HepG2 (cell line): Measurements from ENCODE around the gene TCERG1L. TPM values are rescaled to one million over a fixed set of nuclear protein-coding genes. Genes with fewer than 3 reads are reported as not detected.

Experiments used
- ATAC-seq: fragments of 200-7000 bp; cut with Tn5 transposase; 3 replicates; pipeline ENCODE4 v1.9.1; 2020; ENCODE audit warnings: mild to moderate bottlenecking, moderate library complexity
- BruUV-seq: library from RNA; stranded (reverse); fragments of 400-500 nt; replicated peaks from 2 replicates; lab custom pipeline; 2021; lab: Mats Ljungman, UMichigan
- CTCF ChIA-PET: fragments of 300-600 bp; formaldehyde crosslinking; extraction: SDS; loops from one replicate; lab custom pipeline; 2021; ENCODE audit warnings: low total read pairs, inconsistent platforms, low intra/inter-chr PET ratio; lab: Yijun Ruan, JAX
- POLR2A ChIA-PET: fragments of 350-600 bp; sonication (Branson Sonifier 250); formaldehyde crosslinking; loops from one replicate; lab custom pipeline; 2020; ENCODE audit warnings: antibody characterized with exemption, inconsistent platforms; lab: Yijun Ruan, JAX
- DNase-seq: peaks from one replicate; pipeline ENCODE4 v3.0.0-alpha.2; 2015; ENCODE audit warnings: low spot score
- FAIRE-seq: peaks from 3 replicates; lab custom pipeline; 2011; peaks lifted over from hg19 to GRCh38; lab: Jason Lieb, UNC
- H2AFZ ChIP-seq: one replicate; pipeline ENCODE4 v1.6.1; 2011; ENCODE audit warnings: low read length, inconsistent platforms
- H3K27ac ChIP-seq: fragments of 300-600 bp; 3 replicates; pipeline ENCODE4 v1.8.0; 2011; ENCODE audit warnings: mixed run types, mild to moderate bottlenecking, mixed read lengths, low read length, inconsistent platforms; ENCODE audit not compliant: insufficient read depth; ENCODE audit errors: extremely low read length
- H3K27me3 ChIP-seq, 2 experiments: fragments of 200-600 bp in 1 of 2; 2 replicates in 1 of 2; 3 replicates in 1 of 2; pipeline versions ENCODE4 v1.6.0 to v1.8.0; 2011; ENCODE audit warnings: low read length in 2 of 2, mild to moderate bottlenecking in 2 of 2, moderate library complexity in 2 of 2, inconsistent platforms in 1 of 2; ENCODE audit not compliant: insufficient read depth in 2 of 2, control insufficient read depth in 1 of 2
- H3K36me3 ChIP-seq, 2 experiments: fragments of 200-600 bp in 1 of 2; replicated peaks in 1 of 2; 2 replicates in 1 of 2; 3 replicates in 1 of 2; pipeline versions ENCODE4 v1.5.1 to v1.8.0; 2011; ENCODE audit warnings: low read length in 2 of 2, inconsistent platforms in 1 of 2; ENCODE audit not compliant: insufficient read depth in 2 of 2, control insufficient read depth in 1 of 2
- H3K4me1 ChIP-seq: 2 replicates; pipeline ENCODE4 v1.5.1; 2012; ENCODE audit warnings: low read length, inconsistent platforms; ENCODE audit not compliant: insufficient read depth
- H3K4me2 ChIP-seq: 2 replicates; pipeline ENCODE4 v1.6.0; 2011; ENCODE audit warnings: low read depth, low read length, inconsistent platforms
- H3K4me3 ChIP-seq, 3 experiments: fragments of 200-600 bp in 1 of 3; sonication (generic), shearing (Covaris generic) in 1 of 3; replicated peaks in 1 of 3; 2 replicates each; pipeline ENCODE4 v1.5.1; 2011 to 2016; ENCODE audit warnings: low read length in 3 of 3, inconsistent platforms in 2 of 3, low read depth in 2 of 3, mild to moderate bottlenecking in 2 of 3, control low read depth in 1 of 3, mixed read lengths in 1 of 3; ENCODE audit not compliant: insufficient read depth in 1 of 3
- H3K79me2 ChIP-seq: one replicate; pipeline ENCODE4 v1.6.1; 2011; ENCODE audit warnings: low read length, inconsistent platforms; ENCODE audit not compliant: insufficient read depth
- H3K9ac ChIP-seq: 2 replicates; pipeline ENCODE4 v1.6.0; 2011; ENCODE audit warnings: mild to moderate bottlenecking, low read depth, low read length, inconsistent platforms; ENCODE audit not compliant: insufficient read depth
- H3K9me3 ChIP-seq: 2 replicates; pipeline ENCODE4 v1.5.1; 2012; ENCODE audit warnings: mild to moderate bottlenecking, low read length
- H4K20me1 ChIP-seq: 2 replicates; pipeline ENCODE4 v1.6.0; 2011; ENCODE audit warnings: inconsistent platforms, mild to moderate bottlenecking, low read length, moderate library complexity; ENCODE audit not compliant: insufficient read depth
- ATRX ChIP-seq: sonication (generic); formaldehyde crosslinking; IDR thresholded peaks from 2 replicates; pipeline ENCODE4 v1.4.0; 2020; ENCODE audit warnings: missing genetic modification reagents, borderline replicate concordance
- BCL6 ChIP-seq: IDR thresholded peaks from 2 replicates; pipeline ENCODE4 v1.6.1; 2016; ENCODE audit warnings: missing genetic modification reagents, missing compliant biosample characterization
- ELF1 ChIP-seq: sonication (generic); formaldehyde crosslinking; IDR thresholded peaks from 2 replicates; pipeline ENCODE4 v1.4.0; 2020; ENCODE audit warnings: missing genetic modification reagents
- FOXK2 ChIP-seq: fragments of 450-650 bp; IDR thresholded peaks from 2 replicates; pipeline ENCODE4 v1.6.1; 2016
- NFE2L2 ChIP-seq: fragments of 150-350 bp; IDR thresholded peaks from 2 replicates; pipeline ENCODE4 v1.6.1; 2014; ENCODE audit warnings: low read length
- SMYD3 ChIP-seq: sonication (generic); formaldehyde crosslinking; IDR thresholded peaks from 2 replicates; pipeline ENCODE4 v1.8.1; 2023; ENCODE audit warnings: mild to moderate bottlenecking, missing genetic modification reagents
- ZNF10 ChIP-seq: sonication (generic); formaldehyde crosslinking; IDR thresholded peaks from 2 replicates; pipeline ENCODE4 v1.4.0; 2020; ENCODE audit warnings: mild to moderate bottlenecking, low read depth, missing genetic modification reagents, borderline replicate concordance
- ZNF333 ChIP-seq: sonication (generic); formaldehyde crosslinking; IDR thresholded peaks from 2 replicates; pipeline ENCODE4 v1.4.0; 2020; ENCODE audit warnings: mild to moderate bottlenecking, missing genetic modification reagents, borderline replicate concordance
- ZNF354B ChIP-seq: sonication (generic); formaldehyde crosslinking; IDR thresholded peaks from 2 replicates; pipeline ENCODE4 v1.8.0; 2022; ENCODE audit warnings: mild to moderate bottlenecking, missing genetic modification reagents
- ZNF44 ChIP-seq: sonication (generic); formaldehyde crosslinking; IDR thresholded peaks from 2 replicates; pipeline ENCODE4 v1.5.1; 2020; ENCODE audit warnings: mild to moderate bottlenecking, missing genetic modification reagents
- ZNF598 ChIP-seq: sonication (generic); formaldehyde crosslinking; IDR thresholded peaks from 2 replicates; pipeline ENCODE4 v1.5.1; 2020; ENCODE audit warnings: mild to moderate bottlenecking, missing genetic modification reagents, borderline replicate concordance
- ZNF746 ChIP-seq: sonication (generic); formaldehyde crosslinking; IDR thresholded peaks from 2 replicates; pipeline ENCODE4 v1.8.0; 2022; ENCODE audit warnings: mild to moderate bottlenecking, missing genetic modification reagents
- ZNF782 ChIP-seq: sonication (generic); formaldehyde crosslinking; IDR thresholded peaks from 2 replicates; pipeline ENCODE4 v1.4.0; 2020; ENCODE audit warnings: missing genetic modification reagents, mild to moderate bottlenecking, borderline replicate concordance
- WGBS: methylation state at CpG from one replicate; pipeline ENCODE4 v1.1.6; 2017; ENCODE audit warnings: low lambda C conversion rate; 5-methylcytosine and 5-hydroxymethylcytosine counted together
- in situ Hi-C: cut with HindIII; loops from 2 replicates; pipeline ENCODE4 v1.10.0; 2017; ENCODE audit warnings: low pct_unique_long_range_greater_than_20kb; ENCODE audit not compliant: extremely low pct_ligation_motif_present
- intact Hi-C: fragments of 100-400 bp; cut with micrococcal nuclease; formaldehyde crosslinking; loops from one replicate; pipeline ENCODE4 v1.10.0; 2022; ENCODE audit not compliant: unreplicated experiment
- polyA plus RNA-seq, 8 experiments: library from polyadenylated mRNA; depleted of rRNA in 3 of 8; stranded (reverse) in 7 of 8; unstranded in 1 of 8; fragments of >200 nt; fragmentation: Illumina TruSeq in 4 of 8; extraction: Trizol in 4 of 8; gene quantifications; 2 replicates each; pipeline versions ENCODE4 v1.2.1 to v1.2.3, GENCODE V29; 2011 to 2016; ENCODE audit warnings: low read depth in 4 of 8, missing spikeins in 1 of 8, mixed read lengths in 1 of 8; ENCODE audit not compliant: insufficient read depth in 1 of 8
- total RNA-seq, 5 experiments: library from RNA; depleted of rRNA; stranded (reverse); fragments of >200 nt; fragmentation: Illumina TruSeq; extraction: Trizol; gene quantifications; 2 replicates each; pipeline ENCODE4 v1.2.3, GENCODE V29; 2016; ENCODE audit warnings: low read depth in 1 of 5
- TF ChIP-seq, protein P1 (sequence below): sonication (generic); formaldehyde crosslinking; IDR thresholded peaks from 2 replicates; pipeline ENCODE4 v1.9.0; 2021; ENCODE audit warnings: missing genetic modification reagents, borderline replicate concordance
- TF ChIP-seq, protein P2 (sequence below): sonication (generic); formaldehyde crosslinking; IDR thresholded peaks from 2 replicates; pipeline ENCODE4 v1.5.0; 2020; ENCODE audit warnings: mild to moderate bottlenecking, missing genetic modification reagents, borderline replicate concordance
- TF ChIP-seq, protein P3 (sequence below): IDR thresholded peaks from 2 replicates; pipeline ENCODE4 v1.6.1; 2016; ENCODE audit warnings: low read depth, missing genetic modification reagents, missing compliant biosample characterization

Gene TCERG1L
- total and polyA plus RNA-seq, 2 of the 13 experiments (the other 11 are each of a cell fraction or from before 2014, with no cell fraction given) = not detected

DNA sequence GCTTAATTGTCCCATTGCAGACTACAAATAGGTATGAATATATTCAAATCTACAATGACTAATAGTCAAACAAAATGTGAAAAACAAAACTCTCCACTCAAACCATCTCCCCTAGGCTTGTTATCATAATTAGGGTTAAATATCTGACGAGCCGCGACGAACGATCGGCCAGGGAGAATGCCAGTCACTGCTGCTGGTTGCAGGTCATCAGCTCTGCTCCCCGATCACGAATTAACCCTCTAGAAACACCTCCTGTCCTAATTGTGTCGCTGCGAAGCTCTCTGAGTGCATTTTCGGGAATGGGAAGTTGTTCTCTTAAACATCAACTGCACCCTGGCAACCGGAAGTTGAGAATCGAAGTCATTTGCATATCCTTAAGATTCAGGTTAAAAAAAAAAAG lies 167.3 kb downstream of the TCERG1L start:
- no peak overlapping the region for H3K4me2 ChIP-seq
- H3K27me3 ChIP-seq = peaks cover 0 to 28% of the 10 kb centered on the region in 2 experiments; a peak in 3 of 5 replicates
- ATAC-seq = no peak
- H3K9me3 ChIP-seq = no peaks in the 10 kb centered on the region
- H3K4me1 ChIP-seq = no peaks in the 10 kb centered on the region
- POLR2A ChIA-PET = no interaction called here
- no peaks in the 10 kb centered on the region for H3K79me2 ChIP-seq
- no peak for FAIRE-seq
- no peak overlapping the region for H2AFZ ChIP-seq
- DNase-seq = no peak
- intact Hi-C loops (no loop called here), in situ Hi-C loops (no loop called here)
- H4K20me1 ChIP-seq = no peaks in the 10 kb centered on the region
- 53% methylated on average over 13 of the region's 13 CpGs for WGBS
- no peak overlapping the region for H3K9ac ChIP-seq
- H3K36me3 ChIP-seq = no peaks in the 10 kb centered on the region
- BruUV-seq = no TSS peak
- H3K4me3 ChIP-seq = no peak overlapping the region
- no peak overlapping the region for H3K27ac ChIP-seq
- CTCF ChIA-PET = no interaction called here
- no peak for TF ChIP-seq ZNF746 (CRISPR knock-in tag)
- TF ChIP-seq ZNF44 = no peak
- TF ChIP-seq, protein P1, sequence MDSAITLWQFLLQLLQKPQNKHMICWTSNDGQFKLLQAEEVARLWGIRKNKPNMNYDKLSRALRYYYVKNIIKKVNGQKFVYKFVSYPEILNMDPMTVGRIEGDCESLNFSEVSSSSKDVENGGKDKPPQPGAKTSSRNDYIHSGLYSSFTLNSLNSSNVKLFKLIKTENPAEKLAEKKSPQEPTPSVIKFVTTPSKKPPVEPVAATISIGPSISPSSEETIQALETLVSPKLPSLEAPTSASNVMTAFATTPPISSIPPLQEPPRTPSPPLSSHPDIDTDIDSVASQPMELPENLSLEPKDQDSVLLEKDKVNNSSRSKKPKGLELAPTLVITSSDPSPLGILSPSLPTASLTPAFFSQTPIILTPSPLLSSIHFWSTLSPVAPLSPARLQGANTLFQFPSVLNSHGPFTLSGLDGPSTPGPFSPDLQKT = no peak
- no peak for TF ChIP-seq BCL6 (CRISPR knock-in tag)
- no peak for TF ChIP-seq ELF1
- TF ChIP-seq, protein P2, sequence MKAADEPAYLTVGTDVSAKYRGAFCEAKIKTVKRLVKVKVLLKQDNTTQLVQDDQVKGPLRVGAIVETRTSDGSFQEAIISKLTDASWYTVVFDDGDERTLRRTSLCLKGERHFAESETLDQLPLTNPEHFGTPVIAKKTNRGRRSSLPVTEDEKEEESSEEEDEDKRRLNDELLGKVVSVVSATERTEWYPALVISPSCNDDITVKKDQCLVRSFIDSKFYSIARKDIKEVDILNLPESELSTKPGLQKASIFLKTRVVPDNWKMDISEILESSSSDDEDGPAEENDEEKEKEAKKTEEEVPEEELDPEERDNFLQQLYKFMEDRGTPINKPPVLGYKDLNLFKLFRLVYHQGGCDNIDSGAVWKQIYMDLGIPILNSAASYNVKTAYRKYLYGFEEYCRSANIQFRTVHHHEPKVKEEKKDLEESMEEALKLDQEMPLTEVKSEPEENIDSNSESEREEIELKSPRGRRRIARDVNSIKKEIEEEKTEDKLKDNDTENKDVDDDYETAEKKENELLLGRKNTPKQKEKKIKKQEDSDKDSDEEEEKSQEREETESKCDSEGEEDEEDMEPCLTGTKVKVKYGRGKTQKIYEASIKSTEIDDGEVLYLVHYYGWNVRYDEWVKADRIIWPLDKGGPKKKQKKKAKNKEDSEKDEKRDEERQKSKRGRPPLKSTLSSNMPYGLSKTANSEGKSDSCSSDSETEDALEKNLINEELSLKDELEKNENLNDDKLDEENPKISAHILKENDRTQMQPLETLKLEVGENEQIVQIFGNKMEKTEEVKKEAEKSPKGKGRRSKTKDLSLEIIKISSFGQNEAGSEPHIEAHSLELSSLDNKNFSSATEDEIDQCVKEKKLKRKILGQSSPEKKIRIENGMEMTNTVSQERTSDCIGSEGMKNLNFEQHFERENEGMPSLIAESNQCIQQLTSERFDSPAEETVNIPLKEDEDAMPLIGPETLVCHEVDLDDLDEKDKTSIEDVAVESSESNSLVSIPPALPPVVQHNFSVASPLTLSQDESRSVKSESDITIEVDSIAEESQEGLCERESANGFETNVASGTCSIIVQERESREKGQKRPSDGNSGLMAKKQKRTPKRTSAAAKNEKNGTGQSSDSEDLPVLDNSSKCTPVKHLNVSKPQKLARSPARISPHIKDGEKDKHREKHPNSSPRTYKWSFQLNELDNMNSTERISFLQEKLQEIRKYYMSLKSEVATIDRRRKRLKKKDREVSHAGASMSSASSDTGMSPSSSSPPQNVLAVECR (CRISPR knock-in tag) = no peak
- no peak for TF ChIP-seq ZNF333 (CRISPR knock-in tag)
- TF ChIP-seq SMYD3 (CRISPR knock-in tag) = no peak
- TF ChIP-seq ZNF782 (CRISPR knock-in tag) = no peak
- no peak for TF ChIP-seq ATRX (CRISPR knock-in tag)
- no peak for TF ChIP-seq ZNF354B (CRISPR knock-in tag)
- TF ChIP-seq FOXK2 = no peak
- no peak for TF ChIP-seq ZNF598 (CRISPR knock-in tag)
- TF ChIP-seq, protein P3, sequence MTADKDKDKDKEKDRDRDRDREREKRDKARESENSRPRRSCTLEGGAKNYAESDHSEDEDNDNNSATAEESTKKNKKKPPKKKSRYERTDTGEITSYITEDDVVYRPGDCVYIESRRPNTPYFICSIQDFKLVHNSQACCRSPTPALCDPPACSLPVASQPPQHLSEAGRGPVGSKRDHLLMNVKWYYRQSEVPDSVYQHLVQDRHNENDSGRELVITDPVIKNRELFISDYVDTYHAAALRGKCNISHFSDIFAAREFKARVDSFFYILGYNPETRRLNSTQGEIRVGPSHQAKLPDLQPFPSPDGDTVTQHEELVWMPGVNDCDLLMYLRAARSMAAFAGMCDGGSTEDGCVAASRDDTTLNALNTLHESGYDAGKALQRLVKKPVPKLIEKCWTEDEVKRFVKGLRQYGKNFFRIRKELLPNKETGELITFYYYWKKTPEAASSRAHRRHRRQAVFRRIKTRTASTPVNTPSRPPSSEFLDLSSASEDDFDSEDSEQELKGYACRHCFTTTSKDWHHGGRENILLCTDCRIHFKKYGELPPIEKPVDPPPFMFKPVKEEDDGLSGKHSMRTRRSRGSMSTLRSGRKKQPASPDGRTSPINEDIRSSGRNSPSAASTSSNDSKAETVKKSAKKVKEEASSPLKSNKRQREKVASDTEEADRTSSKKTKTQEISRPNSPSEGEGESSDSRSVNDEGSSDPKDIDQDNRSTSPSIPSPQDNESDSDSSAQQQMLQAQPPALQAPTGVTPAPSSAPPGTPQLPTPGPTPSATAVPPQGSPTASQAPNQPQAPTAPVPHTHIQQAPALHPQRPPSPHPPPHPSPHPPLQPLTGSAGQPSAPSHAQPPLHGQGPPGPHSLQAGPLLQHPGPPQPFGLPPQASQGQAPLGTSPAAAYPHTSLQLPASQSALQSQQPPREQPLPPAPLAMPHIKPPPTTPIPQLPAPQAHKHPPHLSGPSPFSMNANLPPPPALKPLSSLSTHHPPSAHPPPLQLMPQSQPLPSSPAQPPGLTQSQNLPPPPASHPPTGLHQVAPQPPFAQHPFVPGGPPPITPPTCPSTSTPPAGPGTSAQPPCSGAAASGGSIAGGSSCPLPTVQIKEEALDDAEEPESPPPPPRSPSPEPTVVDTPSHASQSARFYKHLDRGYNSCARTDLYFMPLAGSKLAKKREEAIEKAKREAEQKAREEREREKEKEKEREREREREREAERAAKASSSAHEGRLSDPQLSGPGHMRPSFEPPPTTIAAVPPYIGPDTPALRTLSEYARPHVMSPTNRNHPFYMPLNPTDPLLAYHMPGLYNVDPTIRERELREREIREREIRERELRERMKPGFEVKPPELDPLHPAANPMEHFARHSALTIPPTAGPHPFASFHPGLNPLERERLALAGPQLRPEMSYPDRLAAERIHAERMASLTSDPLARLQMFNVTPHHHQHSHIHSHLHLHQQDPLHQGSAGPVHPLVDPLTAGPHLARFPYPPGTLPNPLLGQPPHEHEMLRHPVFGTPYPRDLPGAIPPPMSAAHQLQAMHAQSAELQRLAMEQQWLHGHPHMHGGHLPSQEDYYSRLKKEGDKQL (CRISPR knock-in tag) = no peak
- no peak for TF ChIP-seq NFE2L2
- no peak for TF ChIP-seq ZNF10
